ENCODE data around the gene TBRG4.

Gene TBRG4

GRCh38 chr7:45073786-45074527, 37.5 kb downstream of the TBRG4 start:
- TF ChIP-seq ZNF70 (CRISPR knock-in tag; IDR thresholded peaks at IDR 0.05) (peak; percentile 33; the same call in 1 of the 2 replicates), BACH2 (CRISPR knock-in tag; IDR thresholded peaks at IDR 0.05; ENCODE audit: borderline replicate concordance) (no peak), TSHZ2 (CRISPR knock-in tag; IDR thresholded peaks at IDR 0.05) (peak; percentile 66; the same call in 1 of the 2 replicates), ARNTL (CRISPR knock-in tag; IDR thresholded peaks at IDR 0.05; ENCODE audit: borderline replicate concordance, low read depth) (no peak), PATZ1 (CRISPR knock-in tag; IDR thresholded peaks at IDR 0.05; ENCODE audit: borderline replicate concordance) (no peak), CREB5 (CRISPR knock-in tag; IDR thresholded peaks at IDR 0.05; ENCODE audit: low read depth) (no peak), TCF4 (CRISPR knock-in tag; IDR thresholded peaks at IDR 0.05; ENCODE audit: borderline replicate concordance) (peak; percentile 36; the same call in 1 of the 2 replicates)
- peak; percentile 40 for ATAC-seq

GRCh38 chr7:45073031-45073785, 38.3 kb downstream of the TBRG4 start:
- TF ChIP-seq POU6F1 (CRISPR knock-in tag; IDR thresholded peaks at IDR 0.05; ENCODE audit: borderline replicate concordance, low read depth) (no peak), ZFP30 (CRISPR knock-in tag; IDR thresholded peaks at IDR 0.05) (no peak), TSHZ2 (CRISPR knock-in tag; IDR thresholded peaks at IDR 0.05) (no peak), TOX (CRISPR knock-in tag; IDR thresholded peaks at IDR 0.05; ENCODE audit: borderline replicate concordance) (no peak), CSRNP3 (CRISPR knock-in tag; IDR thresholded peaks at IDR 0.05) (no peak), ZC3H10 (CRISPR knock-in tag; IDR thresholded peaks at IDR 0.05) (no peak)
- peak; percentile 44 for ATAC-seq
